HUES48 (cell line): Measurements from ENCODE around the gene FALEC.
"Not testable (repeated sequence)": the region's sequence is repeated elsewhere in the genome, so short reads cannot be mapped to it uniquely, and the experiment has no call there.

ENCODE experiments used
- H3K27ac ChIP-seq: one replicate; pipeline ENCODE4 v1.7.0; 2013; ENCODE audit warnings: low read depth, low read length, inconsistent platforms
- H3K27me3 ChIP-seq: 2 replicates; pipeline ENCODE4 v1.6.1; 2013; ENCODE audit warnings: mild to moderate bottlenecking, low read length; ENCODE audit not compliant: control insufficient read depth, insufficient read depth
- H3K36me3 ChIP-seq: 2 replicates; pipeline ENCODE4 v1.6.1; 2013; ENCODE audit warnings: low read length; ENCODE audit not compliant: control insufficient read depth, insufficient read depth
- H3K4me1 ChIP-seq: 2 replicates; pipeline ENCODE4 v1.6.1; 2013; ENCODE audit warnings: mild to moderate bottlenecking, low read length; ENCODE audit not compliant: control insufficient read depth, insufficient read depth
- H3K4me3 ChIP-seq: 2 replicates; pipeline ENCODE4 v1.5.1; 2013; ENCODE audit warnings: mild to moderate bottlenecking, low read depth, low read length
- H3K9ac ChIP-seq: 2 replicates; pipeline ENCODE4 v1.6.1; 2013; ENCODE audit warnings: mild to moderate bottlenecking, low read depth, low read length, moderate library complexity
- H3K9me3 ChIP-seq: 2 replicates; pipeline ENCODE4 v1.6.1; 2013; ENCODE audit warnings: low read length; ENCODE audit not compliant: control insufficient read depth, insufficient read depth

FALEC gene

GRCh38 chr1:150576367-150576711, 60.8 kb downstream of the FALEC start:
- H3K27ac ChIP-seq, result peak overlapping the region; percentile 2
- H3K4me3 ChIP-seq, result peak overlapping the region; percentile 89
- H3K36me3 ChIP-seq, result peaks cover 65% of the 10 kb centered on the region
- peak overlapping the region; percentile 98 for H3K9ac ChIP-seq
- H3K9me3 ChIP-seq, result no peaks in the 10 kb centered on the region
- peaks cover 43% of the 10 kb centered on the region for H3K4me1 ChIP-seq
- H3K27me3 ChIP-seq, result no peaks in the 10 kb centered on the region

GRCh38 chr1:150576794-150577556, 61.4 kb downstream of the FALEC start:
- peak overlapping the region; percentile 98 for H3K9ac ChIP-seq
- H3K4me1 ChIP-seq, result peaks cover 43% of the 10 kb centered on the region
- H3K9me3 ChIP-seq, result no peaks in the 10 kb centered on the region
- peak overlapping the region; percentile 100 for H3K27ac ChIP-seq
- H3K27me3 ChIP-seq, result no peaks in the 10 kb centered on the region
- H3K36me3 ChIP-seq, result peaks cover 64% of the 10 kb centered on the region
- H3K4me3 ChIP-seq, result peak overlapping the region; percentile 89

DNA sequence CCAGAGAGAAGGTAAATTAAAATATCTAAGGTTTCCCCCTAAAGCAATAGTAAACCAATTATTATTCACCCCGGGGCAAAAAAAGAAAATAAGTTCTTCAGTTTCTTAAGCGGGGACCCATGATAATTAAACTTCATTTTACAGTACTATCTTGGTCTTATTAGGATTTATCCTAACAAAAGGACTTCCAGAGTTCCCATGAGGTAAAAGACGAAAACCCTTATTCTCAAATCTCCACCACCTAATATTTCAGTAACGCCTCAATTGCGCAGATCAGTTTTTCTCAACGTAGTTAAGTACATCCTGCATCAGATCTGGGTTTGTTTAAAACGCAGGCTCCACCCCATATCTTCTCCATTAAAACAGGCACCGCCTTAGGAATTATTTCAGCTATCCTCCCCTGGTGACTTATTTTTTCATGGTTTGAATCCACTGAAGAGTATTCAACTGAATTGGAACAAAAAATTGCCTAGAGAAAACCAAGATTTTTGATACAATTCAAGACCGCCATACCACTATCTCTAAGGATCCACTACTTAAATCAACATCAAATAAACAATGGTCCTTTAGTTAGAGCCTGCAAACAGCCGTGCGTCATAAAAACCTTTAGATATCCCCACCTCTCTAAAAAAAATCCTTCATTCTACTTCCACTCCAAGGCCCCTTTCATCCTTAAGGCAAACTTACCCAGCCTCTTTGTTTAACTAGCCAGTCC, 62.2 kb downstream of the FALEC start:
- H3K4me1 ChIP-seq, result peaks cover 41% of the 10 kb centered on the region
- H3K9me3 ChIP-seq, result no peaks in the 10 kb centered on the region
- peak overlapping the region; percentile 100 for H3K27ac ChIP-seq
- H3K9ac ChIP-seq, result peak overlapping the region; percentile 98
- H3K27me3 ChIP-seq, result no peaks in the 10 kb centered on the region
- H3K36me3 ChIP-seq, result peaks cover 61% of the 10 kb centered on the region
- H3K4me3 ChIP-seq, result peak overlapping the region; percentile 89

DNA sequence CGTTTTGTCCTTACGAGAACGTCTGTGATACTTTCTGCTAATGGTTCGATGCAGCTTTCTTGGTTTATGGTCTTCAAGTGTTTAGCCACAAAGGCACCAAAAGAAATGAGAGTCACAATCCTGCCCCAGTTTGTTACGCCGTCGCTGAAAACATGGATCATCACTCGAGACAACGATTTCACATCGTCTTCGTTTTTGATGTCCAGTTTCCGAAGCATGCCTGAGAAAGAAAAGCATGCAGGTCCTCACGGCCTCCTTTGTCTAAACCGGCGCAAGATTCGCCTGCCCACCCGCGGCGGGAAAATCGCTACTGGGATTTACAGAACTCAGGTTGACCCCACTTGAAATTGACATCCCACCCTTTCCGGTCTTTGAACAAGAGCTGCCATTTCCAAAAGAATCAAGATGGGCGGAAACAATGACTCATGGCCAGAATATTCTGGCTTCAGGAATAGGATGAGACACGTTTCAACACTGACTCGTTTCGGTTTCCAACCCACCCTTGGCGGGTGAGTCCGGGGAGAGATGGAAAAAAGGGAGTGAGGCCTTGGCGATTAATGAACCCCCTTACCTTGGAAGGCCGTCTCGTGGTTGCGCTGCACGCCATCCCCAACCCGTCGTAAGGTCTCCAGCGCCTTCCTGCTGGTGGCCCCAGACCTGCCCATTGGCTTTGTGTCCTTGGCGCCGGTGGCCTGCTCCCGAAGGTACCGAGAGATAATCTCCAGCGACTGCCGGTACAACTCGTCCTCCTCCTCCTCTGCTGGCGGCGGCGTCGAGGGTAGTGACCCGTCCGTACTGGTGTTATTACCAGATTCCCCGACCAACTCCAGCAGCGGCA, 62.9 kb downstream of the FALEC start:
- Histone ChIP-seq H3K4me1 (peaks cover 33% of the 10 kb centered on the region), H3K9me3 (no peaks in the 10 kb centered on the region), H3K27me3 (no peaks in the 10 kb centered on the region), H3K9ac (peak overlapping the region; percentile 98), H3K27ac (peak overlapping the region; percentile 100), H3K4me3 (peak overlapping the region; percentile 89), H3K36me3 (peaks cover 53% of the 10 kb centered on the region)

DNA sequence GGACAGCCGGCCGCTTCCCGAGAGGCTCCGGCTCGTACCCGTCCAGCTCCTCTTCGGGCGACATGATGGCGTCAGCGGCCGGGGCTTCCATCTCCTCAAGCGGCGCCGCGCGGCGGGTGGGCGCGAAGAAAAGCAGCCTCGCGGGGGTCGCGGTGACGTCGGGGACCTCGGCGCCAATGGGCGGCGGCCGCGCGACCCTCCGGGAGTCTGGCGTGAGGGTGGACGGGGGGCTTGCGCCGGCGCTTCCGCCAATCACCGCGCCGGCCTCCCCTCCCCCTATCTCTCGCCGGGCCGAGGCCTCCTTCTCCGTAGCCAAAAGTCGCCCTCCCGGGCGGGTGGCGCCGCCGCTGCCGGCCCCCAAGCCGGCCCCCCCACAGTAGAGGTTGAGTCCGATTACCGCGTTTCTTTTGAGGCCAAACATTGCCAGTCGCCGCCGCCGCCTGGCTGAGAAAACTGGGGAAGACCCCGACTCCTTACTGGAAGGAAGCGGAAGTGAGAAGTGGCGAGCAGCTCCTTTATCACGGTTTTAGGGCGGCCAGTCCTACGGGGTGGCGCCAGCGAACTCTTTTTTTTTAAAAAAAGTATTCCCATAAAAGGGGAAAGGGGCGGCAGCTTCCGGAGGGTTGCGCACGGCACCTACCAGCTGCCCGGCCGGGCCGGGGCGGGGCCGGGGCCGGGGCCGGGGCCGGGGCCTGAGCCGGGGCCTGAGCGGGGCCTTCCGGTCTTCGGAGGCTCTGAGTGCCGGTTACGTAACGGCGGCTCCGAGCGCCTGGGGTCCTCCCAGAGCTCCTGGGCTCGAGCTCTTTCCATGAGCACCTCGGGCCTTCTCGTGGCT, 63.8 kb downstream of the FALEC start, which contains the start of gene MCL1:
Gene MCL1, minus strand, starts transcription at position 501 of the 835 bp plus-strand sequence. Its CDS starts 80 bp downstream, at position 421.
- peaks cover 30% of the 10 kb centered on the region for H3K4me1 ChIP-seq
- H3K9ac ChIP-seq, result peak within 1 kb of the TSS; percentile 98
- peaks cover 46% of the 10 kb centered on the region for H3K36me3 ChIP-seq
- peak within 1 kb of the TSS; percentile 100 for H3K27ac ChIP-seq
- H3K27me3 ChIP-seq, result no peaks in the 10 kb centered on the region
- no peaks in the 10 kb centered on the region for H3K9me3 ChIP-seq
- peak within 1 kb of the TSS; percentile 89 for H3K4me3 ChIP-seq

- Histone ChIP-seq H3K27ac (peak overlapping the region; percentile 100), H3K9ac (peak overlapping the region; percentile 94), H3K27me3 (no peaks in the 10 kb centered on the region), H3K4me3 (peak overlapping the region; percentile 70), H3K4me1 (peaks cover 22% of the 10 kb centered on the region), H3K9me3 (no peaks in the 10 kb centered on the region), H3K36me3 (peaks cover 39% of the 10 kb centered on the region)
Measured at GRCh38 chr1:150579945-150580642, 64.5 kb downstream of the FALEC start.

- H3K4me3 ChIP-seq, H3K9ac ChIP-seq: not testable (repeated sequence)
Measured at GRCh38 chr1:150580966-150581365, 65.4 kb downstream of the FALEC start.

GRCh38 chr1:150581437-150581836, 65.9 kb downstream of the FALEC start:
- H3K9ac ChIP-seq, H3K4me1 ChIP-seq, H3K4me3 ChIP-seq, H3K27ac ChIP-seq, H3K27me3 ChIP-seq, H3K9me3 ChIP-seq: not testable (repeated sequence)
- H3K36me3 ChIP-seq, result peaks cover 25% of the 10 kb centered on the region

More at GRCh38 chr1:150580966-150581365, 65.4 kb downstream of the FALEC start:
- H3K27me3 ChIP-seq, H3K27ac ChIP-seq, H3K9me3 ChIP-seq: not testable (repeated sequence)
- H3K4me1 ChIP-seq, result peaks cover 14% of the 10 kb centered on the region
- H3K36me3 ChIP-seq, result peaks cover 30% of the 10 kb centered on the region

- H3K36me3 ChIP-seq, result peaks cover 20% of the 10 kb centered on the region
- not testable (repeated sequence) for H3K27me3 ChIP-seq
Measured at GRCh38 chr1:150581962-150582361, 66.4 kb downstream of the FALEC start.

DNA sequence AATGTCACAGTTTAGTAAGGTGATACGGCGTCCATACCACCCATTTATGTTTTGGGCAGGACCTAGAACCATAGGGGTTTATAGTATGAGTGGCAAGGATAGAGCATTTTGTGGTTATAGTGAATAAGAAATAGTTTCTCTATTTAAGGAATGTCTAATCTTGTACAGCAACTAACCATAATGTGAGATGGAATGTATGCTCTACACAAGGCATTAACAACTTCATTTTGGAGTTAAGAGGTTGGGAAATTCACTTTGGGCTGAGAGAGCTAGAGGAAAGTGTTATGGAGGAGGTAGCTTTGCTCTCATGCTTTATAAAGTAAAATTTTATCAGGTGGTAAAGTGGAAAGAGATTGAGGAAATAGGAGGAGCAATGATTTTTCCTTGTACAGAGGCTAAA, 66.8 kb downstream of the FALEC start:
- H3K4me3 ChIP-seq, result no peak overlapping the region
- H3K36me3 ChIP-seq, result peaks cover 16% of the 10 kb centered on the region
- H3K27ac ChIP-seq, result no peak overlapping the region
- no peaks in the 10 kb centered on the region for H3K27me3 ChIP-seq
- peaks cover 6% of the 10 kb centered on the region for H3K4me1 ChIP-seq
- H3K9me3 ChIP-seq, result no peaks in the 10 kb centered on the region
- no peak overlapping the region for H3K9ac ChIP-seq

More at GRCh38 chr1:150581962-150582361, 66.4 kb downstream of the FALEC start:
- not testable (repeated sequence) for H3K9ac ChIP-seq, H3K4me1 ChIP-seq, H3K27ac ChIP-seq, H3K9me3 ChIP-seq, H3K4me3 ChIP-seq
